Neuronal stem cell (in vitro differentiated cells): Measurements from ENCODE around the gene FGFR3.

ENCODE experiments used
- DNase-seq: peaks from one replicate; pipeline ENCODE4 v3.0.0-alpha.2; 2013; ENCODE audit warnings: low spot score
- H2AFZ ChIP-seq: one replicate; pipeline ENCODE4 v1.6.1; 2013; ENCODE audit warnings: mild to moderate bottlenecking, low read length, inconsistent platforms
- H2AK5ac ChIP-seq: 2 replicates; pipeline ENCODE4 v1.6.1; 2013; ENCODE audit warnings: low read depth, mild to moderate bottlenecking, inconsistent platforms, low read length, moderate library complexity, mixed read lengths
- H2BK120ac ChIP-seq: 2 replicates; pipeline ENCODE4 v1.6.1; 2013; ENCODE audit warnings: low read depth, mild to moderate bottlenecking, inconsistent platforms, low read length, moderate library complexity, mixed read lengths
- H2BK12ac ChIP-seq: one replicate; pipeline ENCODE4 v1.6.1; 2013; ENCODE audit warnings: low read length, inconsistent platforms
- H2BK15ac ChIP-seq: 2 replicates; pipeline ENCODE4 v1.6.1; 2013; ENCODE audit warnings: mild to moderate bottlenecking, low read length, inconsistent platforms, mixed read lengths
- H2BK5ac ChIP-seq: one replicate; pipeline ENCODE4 v1.6.1; 2013; ENCODE audit warnings: inconsistent platforms, mild to moderate bottlenecking, low read length, moderate library complexity
- H3K14ac ChIP-seq: one replicate; pipeline ENCODE4 v1.6.1; 2013; ENCODE audit warnings: low read length, inconsistent platforms
- H3K18ac ChIP-seq: 2 replicates; pipeline ENCODE4 v1.6.1; 2013; ENCODE audit warnings: low read length, inconsistent platforms
- H3K23ac ChIP-seq: 2 replicates; pipeline ENCODE4 v1.6.1; 2013; ENCODE audit warnings: low read depth, mild to moderate bottlenecking, mixed read lengths, low read length, inconsistent platforms; ENCODE audit not compliant: poor library complexity
- H3K27ac ChIP-seq: replicated peaks from 3 replicates; pipeline ENCODE4 v1.5.1; 2013; ENCODE audit warnings: low read length, inconsistent platforms
- H3K27me3 ChIP-seq, 3 experiments: 2 replicates each; pipeline ENCODE4 v1.6.1; 2013; ENCODE audit warnings: low read length in 3 of 3, mild to moderate bottlenecking in 2 of 3, inconsistent platforms in 1 of 3, low read depth in 1 of 3, mixed read lengths in 1 of 3, moderate library complexity in 1 of 3; ENCODE audit not compliant: control insufficient read depth in 3 of 3, insufficient read depth in 3 of 3
- H3K36me3 ChIP-seq, 2 donors: replicated peaks in 1 of 2; 2 replicates each; pipeline ENCODE4 v1.6.1; 2013; ENCODE audit warnings: low read length in 2 of 2; ENCODE audit not compliant: control insufficient read depth in 2 of 2, insufficient read depth in 2 of 2
- H3K4ac ChIP-seq: 2 replicates; pipeline ENCODE4 v1.6.1; 2013; ENCODE audit warnings: inconsistent platforms, mild to moderate bottlenecking, low read length, moderate library complexity
- H3K4me1 ChIP-seq, 2 donors: 1 replicate in 1 of 2; 2 replicates in 1 of 2; pipeline ENCODE4 v1.6.1; 2013; ENCODE audit warnings: low read length in 2 of 2, low read depth in 1 of 2; ENCODE audit not compliant: control insufficient read depth in 2 of 2, insufficient read depth in 1 of 2
- H3K4me2 ChIP-seq: one replicate; pipeline ENCODE4 v1.6.1; 2013; ENCODE audit warnings: mild to moderate bottlenecking, low read length, inconsistent platforms; ENCODE audit not compliant: insufficient read depth, poor library complexity, severe bottlenecking
- H3K4me3 ChIP-seq, 2 donors: 2 replicates each; pipeline ENCODE4 v1.5.1; 2013; ENCODE audit warnings: low read length in 2 of 2, mild to moderate bottlenecking in 2 of 2, inconsistent platforms in 1 of 2, moderate library complexity in 1 of 2
- H3K79me1 ChIP-seq: one replicate; pipeline ENCODE4 v1.6.1; 2013; ENCODE audit warnings: low read depth, mild to moderate bottlenecking, inconsistent platforms, low read length, moderate library complexity
- H3K9ac ChIP-seq: one replicate; pipeline ENCODE4 v1.6.1; 2013; ENCODE audit warnings: mild to moderate bottlenecking, low read depth, low read length, inconsistent platforms; ENCODE audit not compliant: poor library complexity
- H3K9me3 ChIP-seq, 2 donors: replicated peaks in 1 of 2; 2 replicates each; pipeline versions ENCODE3 to v1.6.1; 2013; ENCODE audit warnings: low read length in 2 of 2, mild to moderate bottlenecking in 2 of 2, inconsistent platforms in 1 of 2, low read depth in 1 of 2, mixed read lengths in 1 of 2, moderate library complexity in 1 of 2; ENCODE audit not compliant: control insufficient read depth in 2 of 2, insufficient read depth in 1 of 2
- H4K8ac ChIP-seq: one replicate; pipeline ENCODE4 v1.6.1; 2013; ENCODE audit warnings: low read depth, mild to moderate bottlenecking, inconsistent platforms, low read length, moderate library complexity
- H4K91ac ChIP-seq: one replicate; pipeline ENCODE4 v1.6.1; 2013; ENCODE audit warnings: low read length, low read depth, mild to moderate bottlenecking, inconsistent platforms; ENCODE audit not compliant: poor library complexity
- WGBS, 2 donors: extraction: QIAGEN DNeasy Blood & Tissue Kit; methylation state at CpG; one replicate each; pipeline ENCODE4 v1.1.7; 2013; ENCODE audit warnings: missing lambda C conversion rate in 2 of 2, mixed read lengths in 1 of 2; ENCODE audit not compliant: insufficient read length in 2 of 2, insufficient replicate concordance in 1 of 2; ENCODE audit errors: extremely low coverage in 2 of 2; 5-methylcytosine and 5-hydroxymethylcytosine counted together

FGFR3 gene

GRCh38 chr4:1770245-1770644, 22.8 kb upstream of the FGFR3 start:
- Histone ChIP-seq H3K36me3 (no peaks in the 10 kb centered on the region), H3K9ac (peak overlapping the region; percentile 30), H3K18ac (peak overlapping the region; percentile 84), H3K9me3 (no peaks in the 10 kb centered on the region), H2BK5ac (no peak overlapping the region), H3K4me1 (peaks cover 51 to 71% of the 10 kb centered on the region in 2 donors), H2AK5ac (no peak overlapping the region), H2BK12ac (peak overlapping the region; percentile 78), H2BK120ac (no peak overlapping the region), H2AFZ (no peak overlapping the region), H3K23ac (peak overlapping the region; percentile 86), H4K8ac (no peak overlapping the region), H3K79me1 (peaks cover 3% of the 10 kb centered on the region), H3K27ac (no peak overlapping the region), H2BK15ac (peak overlapping the region; percentile 65), H3K14ac (no peak overlapping the region), H4K91ac (no peak overlapping the region), H3K4me3 (no peak overlapping the region), H3K27me3 (peaks cover 0 to 40% (median 40%) of the 10 kb centered on the region in 3 experiments), H3K4me2 (no peak overlapping the region), H3K4ac (no peak overlapping the region)
- no CpG with 5 or more reads among the region's 33 CpGs for WGBS, 2 donors
- DNase-seq: no peak

- H3K79me1 ChIP-seq: peaks cover 3% of the 10 kb centered on the region
- no peak for DNase-seq
- H3K9me3 ChIP-seq: no peaks in the 10 kb centered on the region
- peak overlapping the region; percentile 82 for H2AK5ac ChIP-seq
- no peak overlapping the region for H3K4me3 ChIP-seq
- H2BK5ac ChIP-seq: no peak overlapping the region
- no peak overlapping the region for H3K27ac ChIP-seq
- peak overlapping the region; percentile 73 for H2BK12ac ChIP-seq
- no peak overlapping the region for H3K4ac ChIP-seq
- peak overlapping the region; percentile 12 for H3K9ac ChIP-seq
- peaks cover 0 to 38% (median 34%) of the 10 kb centered on the region in 3 experiments for H3K27me3 ChIP-seq
- no peak overlapping the region for H4K8ac ChIP-seq
- H4K91ac ChIP-seq: no peak overlapping the region
- H3K14ac ChIP-seq: peak overlapping the region; percentile 4
- H2BK15ac ChIP-seq: peak overlapping the region; percentile 75
- H3K4me1 ChIP-seq: peaks cover 52 to 71% of the 10 kb centered on the region in 2 donors
- no CpG with 5 or more reads among the region's 11 CpGs for WGBS, 2 donors
- peak overlapping the region; percentile 11 for H3K4me2 ChIP-seq
- peak overlapping the region; percentile 55 for H3K23ac ChIP-seq
- H3K36me3 ChIP-seq: no peaks in the 10 kb centered on the region
- H2BK120ac ChIP-seq: peak overlapping the region; percentile 72
- peak overlapping the region; percentile 96 for H3K18ac ChIP-seq
- H2AFZ ChIP-seq: no peak overlapping the region
These were observed 22.3 kb upstream of the FGFR3 start for GRCh38 chr4:1770791-1771231.

- Histone ChIP-seq H3K27me3 (peaks cover 0 to 31% (median 28%) of the 10 kb centered on the region in 3 experiments), H2BK15ac (peak overlapping the region; percentile 37), H3K4me1 (peaks cover 52 to 71% of the 10 kb centered on the region in 2 donors), H2BK5ac (no peak overlapping the region), H3K4me3 (no peak overlapping the region), H3K14ac (peak overlapping the region; percentile 4), H3K36me3 (no peaks in the 10 kb centered on the region), H3K18ac (peak overlapping the region; percentile 96), H4K91ac (no peak overlapping the region), H4K8ac (no peak overlapping the region), H2AK5ac (peak overlapping the region; percentile 82), H3K79me1 (peaks cover 3% of the 10 kb centered on the region), H3K4ac (no peak overlapping the region), H2BK12ac (peak overlapping the region; percentile 65), H2AFZ (peak overlapping the region; percentile 53), H3K27ac (no peak overlapping the region), H2BK120ac (peak overlapping the region; percentile 87), H3K23ac (no peak overlapping the region), H3K9ac (no peak overlapping the region), H3K4me2 (no peak overlapping the region), H3K9me3 (no peaks in the 10 kb centered on the region)
- no peak for DNase-seq
- no CpG with 5 or more reads among the region's 28 CpGs for WGBS, 2 donors
These were observed 21.4 kb upstream of the FGFR3 start for GRCh38 chr4:1771555-1772305.

GRCh38 chr4:1772853-1773538, 20.1 kb upstream of the FGFR3 start:
- no peak overlapping the region for H4K91ac ChIP-seq
- H3K18ac ChIP-seq: peak overlapping the region; percentile 87
- no peak overlapping the region for H3K27ac ChIP-seq
- no CpG with 5 or more reads among the region's 30 CpGs for WGBS, 2 donors
- peak overlapping the region; percentile 73 for H2BK12ac ChIP-seq
- peak overlapping the region; percentile 71 for H3K14ac ChIP-seq
- no peak overlapping the region for H3K4me3 ChIP-seq
- peak overlapping the region; percentile 53 for H2BK5ac ChIP-seq
- no peak overlapping the region for H3K9ac ChIP-seq
- no peaks in the 10 kb centered on the region for H3K36me3 ChIP-seq
- peak overlapping the region; percentile 81 for H2BK120ac ChIP-seq
- no peaks in the 10 kb centered on the region for H3K9me3 ChIP-seq
- H3K79me1 ChIP-seq: peaks cover 3% of the 10 kb centered on the region
- H3K4me1 ChIP-seq: peaks cover 62 to 80% of the 10 kb centered on the region in 2 donors
- H3K4ac ChIP-seq: peak overlapping the region; percentile 53
- peak overlapping the region; percentile 73 for H3K23ac ChIP-seq
- no peak for DNase-seq
- peak overlapping the region; percentile 48 for H4K8ac ChIP-seq
- no peak overlapping the region for H2AFZ ChIP-seq
- peak overlapping the region; percentile 99 for H2BK15ac ChIP-seq
- peaks cover 0 to 31% (median 28%) of the 10 kb centered on the region in 3 experiments for H3K27me3 ChIP-seq
- no peak overlapping the region for H3K4me2 ChIP-seq
- peak overlapping the region; percentile 97 for H2AK5ac ChIP-seq
